Ishikawa (cell line): ENCODE data around the gene SEMA6B.

Experiments
- CEBPB ChIP-seq: IDR thresholded peaks from 2 replicates; pipeline ENCODE4 v1.6.1; 2012
- CREB1 ChIP-seq: IDR thresholded peaks from 2 replicates; pipeline ENCODE4 v1.6.1; 2012; ENCODE audit warnings: low read depth
- EGR1 ChIP-seq: IDR thresholded peaks from 2 replicates; pipeline ENCODE4 v1.6.1; 2012
- EP300 ChIP-seq: IDR thresholded peaks from 2 replicates; pipeline ENCODE4 v1.6.1; 2012; ENCODE audit warnings: borderline replicate concordance
- FOXM1 ChIP-seq: IDR thresholded peaks from 2 replicates; pipeline ENCODE4 v1.6.1; 2012; ENCODE audit warnings: low read depth, borderline replicate concordance
- MAX ChIP-seq: IDR thresholded peaks from 2 replicates; pipeline ENCODE4 v1.6.1; 2012
- NFIC ChIP-seq: IDR thresholded peaks from 2 replicates; pipeline ENCODE4 v1.6.1; 2012
- RAD21 ChIP-seq: IDR thresholded peaks from 2 replicates; pipeline ENCODE4 v1.6.1; 2012; ENCODE audit warnings: low read depth
- REST ChIP-seq: IDR thresholded peaks from 2 replicates; pipeline ENCODE4 v1.6.1; 2012; ENCODE audit warnings: low read depth, mild to moderate bottlenecking
- TAF1 ChIP-seq: IDR thresholded peaks from 2 replicates; pipeline ENCODE4 v1.6.1; 2012; ENCODE audit warnings: low read depth, mild to moderate bottlenecking
- TCF12 ChIP-seq: IDR thresholded peaks from 2 replicates; pipeline ENCODE4 v1.6.1; 2012; ENCODE audit warnings: low read depth
- TEAD4 ChIP-seq: IDR thresholded peaks from 2 replicates; pipeline ENCODE4 v1.6.1; 2012
- USF1 ChIP-seq: IDR thresholded peaks from 2 replicates; pipeline ENCODE4 v1.6.1; 2012
- YY1 ChIP-seq: IDR thresholded peaks from 2 replicates; pipeline ENCODE4 v1.6.1; 2012; ENCODE audit warnings: low read depth
- ZBTB7A ChIP-seq: IDR thresholded peaks from 2 replicates; pipeline ENCODE4 v1.6.1; 2012; ENCODE audit warnings: low read depth

Gene SEMA6B

GRCh38 chr19:4533835-4534424, 25.6 kb downstream of the SEMA6B start:
- TF ChIP-seq EP300, result no peak
- TF ChIP-seq ZBTB7A, result no peak

GRCh38 chr19:4533334-4533733, 26.1 kb downstream of the SEMA6B start:
- TF ChIP-seq REST (no peak), NFIC (no peak), CEBPB (no peak), TAF1 (no peak), TEAD4 (no peak)

GRCh38 chr19:4531562-4532165, 27.8 kb downstream of the SEMA6B start:
- TF ChIP-seq RAD21, result no peak
- no peak for TF ChIP-seq FOXM1
- TF ChIP-seq TAF1, result no peak
- TF ChIP-seq CEBPB, result no peak
- TF ChIP-seq MAX, result peak; percentile 85
- TF ChIP-seq USF1, result 0 out of 2 replicates have a peak, but pooled peaks have one; percentile 7
- TF ChIP-seq TCF12, result no peak
- no peak for TF ChIP-seq NFIC

- TF ChIP-seq MAX (no peak), ZBTB7A (no peak), TAF1 (no peak), CEBPB (no peak), USF1 (no peak), TEAD4 (no peak), NFIC (no peak), EP300 (no peak), CREB1 (no peak), RAD21 (no peak), REST (no peak), EGR1 (no peak), TCF12 (no peak), YY1 (no peak), FOXM1 (no peak)
Observed at GRCh38 chr19:4529924-4530522, 29.5 kb downstream of the SEMA6B start.

GRCh38 chr19:4528843-4529242, 30.6 kb downstream of the SEMA6B start:
- TF ChIP-seq NFIC (no peak), TAF1 (no peak), FOXM1 (no peak), CEBPB (no peak), EP300 (no peak), USF1 (no peak), EGR1 (no peak), MAX (no peak), TEAD4 (no peak), ZBTB7A (no peak), RAD21 (no peak), TCF12 (no peak), REST (no peak), CREB1 (no peak), YY1 (no peak)
